Trophoblast cell (in vitro differentiated cells and primary cell): ENCODE data around the gene KCNK3.

Experiments used
- DNase-seq, 2 donors: peaks; one replicate each; pipeline ENCODE4 v3.0.0-alpha.2; 2016
- H2AFZ ChIP-seq: 2 replicates; pipeline ENCODE4 v1.6.1; 2013; ENCODE audit warnings: low read length, moderate library complexity, mild to moderate bottlenecking; ENCODE audit not compliant: insufficient read depth, poor library complexity
- H2AK5ac ChIP-seq: 2 replicates; pipeline ENCODE4 v1.6.1; 2013; ENCODE audit warnings: mild to moderate bottlenecking, low read length
- H2BK120ac ChIP-seq: 2 replicates; pipeline ENCODE4 v1.6.1; 2013; ENCODE audit warnings: low read length, mild to moderate bottlenecking, moderate library complexity; ENCODE audit not compliant: insufficient read depth, poor library complexity
- H2BK12ac ChIP-seq: 2 replicates; pipeline ENCODE4 v1.6.1; 2013; ENCODE audit warnings: mild to moderate bottlenecking, low read length, moderate library complexity
- H2BK5ac ChIP-seq: 2 replicates; pipeline ENCODE4 v1.6.1; 2013; ENCODE audit warnings: low read length, low read depth, moderate library complexity, mild to moderate bottlenecking; ENCODE audit not compliant: poor library complexity
- H3K14ac ChIP-seq: 2 replicates; pipeline ENCODE4 v1.6.1; 2013; ENCODE audit warnings: mild to moderate bottlenecking, low read length
- H3K18ac ChIP-seq: 2 replicates; pipeline ENCODE4 v1.6.1; 2013; ENCODE audit warnings: mild to moderate bottlenecking, low read length
- H3K23ac ChIP-seq: 2 replicates; pipeline ENCODE4 v1.6.1; 2013; ENCODE audit warnings: low read length
- H3K27ac ChIP-seq: 2 replicates; pipeline ENCODE4 v1.5.1; 2013; ENCODE audit warnings: low read depth, mild to moderate bottlenecking, inconsistent platforms, low read length, moderate library complexity
- H3K27me3 ChIP-seq: 2 replicates; pipeline ENCODE4 v1.6.1; 2013; ENCODE audit warnings: inconsistent platforms, mild to moderate bottlenecking, low read length, moderate library complexity; ENCODE audit not compliant: insufficient read depth
- H3K36me3 ChIP-seq, 2 experiments: 1 replicate in 1 of 2; 2 replicates in 1 of 2; pipeline ENCODE4 v1.6.1; 2013; ENCODE audit warnings: low read length in 2 of 2, mild to moderate bottlenecking in 2 of 2, moderate library complexity in 1 of 2; ENCODE audit not compliant: insufficient read depth in 2 of 2, control insufficient read depth in 1 of 2
- H3K4ac ChIP-seq: 2 replicates; pipeline ENCODE4 v1.6.1; 2013; ENCODE audit warnings: low read depth, mild to moderate bottlenecking, low read length, moderate library complexity
- H3K4me1 ChIP-seq, 2 experiments: 1 replicate in 1 of 2; 2 replicates in 1 of 2; pipeline ENCODE4 v1.6.1; 2013; ENCODE audit warnings: low read length in 2 of 2, mild to moderate bottlenecking in 2 of 2, moderate library complexity in 1 of 2; ENCODE audit not compliant: insufficient read depth in 2 of 2, control insufficient read depth in 1 of 2
- H3K4me2 ChIP-seq: 2 replicates; pipeline ENCODE4 v1.6.1; 2013; ENCODE audit warnings: inconsistent platforms, mild to moderate bottlenecking, low read length, moderate library complexity
- H3K4me3 ChIP-seq: 2 replicates; pipeline ENCODE4 v1.5.1; 2013; ENCODE audit warnings: mild to moderate bottlenecking, low read depth, low read length, inconsistent platforms
- H3K79me1 ChIP-seq: one replicate; pipeline ENCODE4 v1.6.1; 2013; ENCODE audit warnings: low read length
- H3K79me2 ChIP-seq: 2 replicates; pipeline ENCODE4 v1.6.1; 2013; ENCODE audit warnings: low read length, mild to moderate bottlenecking; ENCODE audit not compliant: control insufficient read depth, insufficient read depth, poor library complexity
- H3K9ac ChIP-seq: 2 replicates; pipeline ENCODE4 v1.6.1; 2013; ENCODE audit warnings: mild to moderate bottlenecking, low read length
- H3K9me3 ChIP-seq: 2 replicates; pipeline ENCODE4 v1.6.1; 2013; ENCODE audit warnings: low read depth, mild to moderate bottlenecking, control low read depth, inconsistent platforms, low read length; ENCODE audit not compliant: insufficient read depth
- H4K12ac ChIP-seq: 2 replicates; pipeline ENCODE4 v1.6.1; 2013; ENCODE audit warnings: low read depth, mild to moderate bottlenecking, low read length, moderate library complexity
- H4K8ac ChIP-seq: 2 replicates; pipeline ENCODE4 v1.6.1; 2013; ENCODE audit warnings: low read depth, mild to moderate bottlenecking, low read length, moderate library complexity
- H4K91ac ChIP-seq: one replicate; pipeline ENCODE4 v1.6.1; 2013; ENCODE audit warnings: low read depth, mild to moderate bottlenecking, low read length, moderate library complexity
- WGBS: extraction: QIAGEN DNeasy Blood & Tissue Kit; methylation state at CpG from one replicate; pipeline ENCODE4 v1.1.7; 2013; ENCODE audit warnings: missing lambda C conversion rate; ENCODE audit not compliant: insufficient read length, insufficient coverage; ENCODE audit errors: extremely low coverage; 5-methylcytosine and 5-hydroxymethylcytosine counted together

KCNK3 gene

GRCh38 chr2:26742048-26742770 lies 49.7 kb downstream of the KCNK3 start:
- no CpG with 5 or more reads among the region's 15 CpGs for WGBS
- Histone ChIP-seq H4K91ac (no peak overlapping the region), H2BK120ac (no peak overlapping the region), H3K27me3 (no peaks in the 10 kb centered on the region), H4K8ac (no peak overlapping the region), H2AK5ac (no peak overlapping the region), H2BK12ac (no peak overlapping the region), H3K36me3 (no peaks in the 10 kb centered on the region), H3K4me3 (no peak overlapping the region), H3K9me3 (no peaks in the 10 kb centered on the region), H3K79me1 (no peaks in the 10 kb centered on the region), H3K18ac (no peak overlapping the region), H3K79me2 (no peaks in the 10 kb centered on the region), H3K9ac (no peak overlapping the region), H3K4ac (no peak overlapping the region), H3K27ac (no peak overlapping the region), H3K4me1 (no peaks in the 10 kb centered on the region), H2AFZ (no peak overlapping the region), H3K14ac (no peak overlapping the region), H2BK5ac (no peak overlapping the region), H3K23ac (no peak overlapping the region), H4K12ac (no peak overlapping the region), H3K4me2 (no peak overlapping the region)
- DNase-seq, result no peak

GRCh38 chr2:26743852-26744251 lies 51.3 kb downstream of the KCNK3 start:
- H3K18ac ChIP-seq, result no peak overlapping the region
- H2BK120ac ChIP-seq, result no peak overlapping the region
- H4K12ac ChIP-seq, result no peak overlapping the region
- H3K9me3 ChIP-seq, result no peaks in the 10 kb centered on the region
- no peak overlapping the region for H3K27ac ChIP-seq
- no peaks in the 10 kb centered on the region for H3K79me2 ChIP-seq
- no CpG with 5 or more reads among the region's 3 CpGs for WGBS
- H2BK12ac ChIP-seq, result no peak overlapping the region
- no peak overlapping the region for H3K9ac ChIP-seq
- no peaks in the 10 kb centered on the region for H3K36me3 ChIP-seq
- H3K4me3 ChIP-seq, result no peak overlapping the region
- H2BK5ac ChIP-seq, result no peak overlapping the region
- no peaks in the 10 kb centered on the region for H3K79me1 ChIP-seq
- no peak for DNase-seq
- no peak overlapping the region for H4K8ac ChIP-seq
- H3K27me3 ChIP-seq, result no peaks in the 10 kb centered on the region
- H3K4ac ChIP-seq, result no peak overlapping the region
- no peak overlapping the region for H3K4me2 ChIP-seq
- no peak overlapping the region for H2AK5ac ChIP-seq
- no peak overlapping the region for H4K91ac ChIP-seq
- H2AFZ ChIP-seq, result no peak overlapping the region
- no peak overlapping the region for H3K14ac ChIP-seq
- H3K4me1 ChIP-seq, result no peaks in the 10 kb centered on the region
- H3K23ac ChIP-seq, result no peak overlapping the region

DNA sequence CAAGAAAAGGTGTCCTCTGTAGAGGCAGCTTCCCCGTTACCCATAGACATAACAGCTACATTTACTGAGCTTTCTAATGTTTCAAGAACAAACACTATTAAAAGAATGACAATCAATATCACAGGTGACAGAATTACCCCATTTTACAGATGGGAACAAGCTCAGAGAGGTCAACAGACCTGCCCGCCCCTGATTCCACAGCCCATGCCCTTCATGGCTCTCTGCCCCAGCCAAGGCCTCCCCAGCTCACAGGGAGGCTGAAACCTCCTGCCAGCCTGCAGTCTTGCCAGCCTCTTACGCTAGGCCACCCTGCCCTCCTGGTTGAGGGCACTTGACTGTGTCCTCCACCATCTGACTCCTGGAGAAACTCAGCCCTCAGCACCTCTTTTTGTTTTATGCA lies 52.4 kb downstream of the KCNK3 start:
- Histone ChIP-seq H4K8ac (no peak overlapping the region), H3K14ac (no peak overlapping the region), H3K18ac (no peak overlapping the region), H3K4me1 (peaks cover 1% of the 10 kb centered on the region in 2 experiments), H2AK5ac (peak overlapping the region; percentile 70), H3K9ac (peak overlapping the region; percentile 33), H3K27ac (no peak overlapping the region), H2BK5ac (no peak overlapping the region), H4K91ac (no peak overlapping the region), H3K23ac (no peak overlapping the region), H2BK120ac (no peak overlapping the region), H3K4me2 (no peak overlapping the region), H3K36me3 (no peaks in the 10 kb centered on the region), H2BK12ac (no peak overlapping the region), H3K4ac (no peak overlapping the region), H3K4me3 (no peak overlapping the region), H2AFZ (no peak overlapping the region), H4K12ac (no peak overlapping the region), H3K9me3 (no peaks in the 10 kb centered on the region), H3K27me3 (no peaks in the 10 kb centered on the region), H3K79me2 (no peaks in the 10 kb centered on the region), H3K79me1 (no peaks in the 10 kb centered on the region)
- WGBS, result no CpG with 5 or more reads among the region's 3 CpGs
- no peak for DNase-seq

- no peak overlapping the region for H3K4me3 ChIP-seq
- no peak overlapping the region for H3K4ac ChIP-seq
- DNase-seq, result peak; percentile 68 to 90
- no peaks in the 10 kb centered on the region for H3K27me3 ChIP-seq
- no peak overlapping the region for H4K91ac ChIP-seq
- no peak overlapping the region for H2BK12ac ChIP-seq
- no CpG with 5 or more reads among the region's 9 CpGs for WGBS
- no peak overlapping the region for H3K18ac ChIP-seq
- H3K9me3 ChIP-seq, result no peaks in the 10 kb centered on the region
- H3K4me1 ChIP-seq, result peaks cover 3% of the 10 kb centered on the region in 2 experiments
- H3K79me2 ChIP-seq, result no peaks in the 10 kb centered on the region
- no peak overlapping the region for H3K23ac ChIP-seq
- H4K12ac ChIP-seq, result no peak overlapping the region
- H4K8ac ChIP-seq, result no peak overlapping the region
- H2BK5ac ChIP-seq, result no peak overlapping the region
- H3K27ac ChIP-seq, result no peak overlapping the region
- H2AFZ ChIP-seq, result no peak overlapping the region
- no peak overlapping the region for H2BK120ac ChIP-seq
- H2AK5ac ChIP-seq, result no peak overlapping the region
- H3K36me3 ChIP-seq, result no peaks in the 10 kb centered on the region
- H3K9ac ChIP-seq, result no peak overlapping the region
- no peak overlapping the region for H3K14ac ChIP-seq
- no peaks in the 10 kb centered on the region for H3K79me1 ChIP-seq
- no peak overlapping the region for H3K4me2 ChIP-seq
These were observed 53.2 kb downstream of the KCNK3 start for GRCh38 chr2:26745609-26746327.
